ENCODE results near the gene GAD2. TPM values are rescaled to one million over a fixed set of nuclear protein-coding genes. Genes with fewer than 3 reads are reported as not detected.

The GAD2 gene
- total RNA-seq, 2 experiments from 2014 or later, result not detected

DNA sequence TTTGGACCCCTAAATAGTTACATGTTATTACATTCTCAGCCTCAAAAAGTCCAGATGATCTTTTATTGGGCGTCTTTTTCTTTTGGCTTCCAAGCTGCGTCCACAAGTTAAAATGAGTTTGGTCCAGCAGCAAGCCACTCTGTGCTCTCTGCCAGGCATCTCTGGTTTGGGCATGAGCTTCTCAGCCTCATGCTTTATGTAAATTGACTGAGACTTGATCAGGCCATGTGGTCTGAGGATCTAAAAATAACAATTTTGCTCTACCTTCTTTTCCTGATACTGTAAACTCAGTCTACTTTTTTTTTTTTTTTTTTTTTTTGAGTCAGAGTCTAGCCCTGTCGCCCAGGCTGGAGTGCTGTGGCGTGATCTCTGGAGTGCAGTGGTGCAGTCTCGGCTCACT, 15.6 kb downstream of the GAD2 start:
- H3K9me3 Mint-ChIP-seq (ENCODE audit: insufficient read depth), result no peaks in the 10 kb centered on the region
- ChIA-PET POLR2A (no interaction called here), CTCF (no interaction called here)
- H3K27me3 Mint-ChIP-seq (ENCODE audit: low read depth), result peaks cover 16% of the 10 kb centered on the region
- no peak overlapping the region for H3K27ac Mint-ChIP-seq
- H3K4me3 Mint-ChIP-seq, result no peak overlapping the region
- DNase-seq (no peak), ATAC-seq (no peak)
- no peaks in the 10 kb centered on the region for H3K4me1 Mint-ChIP-seq (ENCODE audit: low read depth)
- H3K36me3 Mint-ChIP-seq (ENCODE audit: low read depth), result no peaks in the 10 kb centered on the region

DNA sequence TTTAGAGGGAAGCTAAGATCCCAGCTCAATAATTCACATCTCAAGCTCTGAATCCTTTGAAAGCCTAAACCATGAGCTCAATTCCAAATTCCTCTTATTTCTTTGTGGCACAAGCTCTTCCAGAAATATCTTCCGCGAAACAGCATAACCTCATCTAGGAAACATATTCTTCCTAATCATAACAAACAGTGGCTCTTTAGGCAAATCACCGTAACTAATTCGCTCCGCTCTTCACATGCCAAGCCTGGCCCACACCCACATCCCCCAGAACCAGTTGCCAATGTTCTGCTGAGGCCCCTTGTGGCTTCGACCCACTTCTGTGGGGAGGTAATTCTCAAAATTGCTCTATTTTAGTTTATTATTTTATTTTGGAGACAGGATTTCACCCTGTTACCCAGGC, 19.2 kb downstream of the GAD2 start:
- Mint-ChIP-seq H3K9me3 (ENCODE audit: insufficient read depth) (no peaks in the 10 kb centered on the region), H3K27ac (no peak overlapping the region), H3K4me1 (ENCODE audit: low read depth) (no peaks in the 10 kb centered on the region), H3K4me3 (no peak overlapping the region), H3K27me3 (ENCODE audit: low read depth) (peaks cover 12% of the 10 kb centered on the region), H3K36me3 (ENCODE audit: low read depth) (no peaks in the 10 kb centered on the region)
- ChIA-PET CTCF (no interaction called here), POLR2A (no interaction called here)
- DNase-seq, result no peak
- ATAC-seq, result no peak

DNA sequence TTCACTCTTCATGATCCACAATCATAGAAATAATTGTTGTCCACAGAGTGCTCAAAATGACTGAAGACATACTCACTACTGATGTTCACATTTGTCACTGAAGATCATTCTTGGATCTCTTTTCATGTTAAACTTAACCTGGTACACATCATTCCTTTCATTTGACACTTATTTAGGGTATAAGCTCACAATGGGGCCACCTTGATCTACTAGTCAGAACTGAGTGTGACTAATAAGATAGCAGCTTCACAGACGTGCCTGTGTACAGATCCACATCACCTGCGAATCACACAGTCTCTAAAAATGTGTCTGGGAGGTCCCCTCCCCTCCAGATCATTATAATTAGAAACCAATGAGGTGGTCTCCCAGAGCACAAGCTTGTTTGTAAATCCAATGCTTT, 21.8 kb downstream of the GAD2 start:
- H3K36me3 Mint-ChIP-seq (ENCODE audit: low read depth), result no peaks in the 10 kb centered on the region
- H3K27ac Mint-ChIP-seq, result no peak overlapping the region
- H3K27me3 Mint-ChIP-seq (ENCODE audit: low read depth), result peaks cover 11% of the 10 kb centered on the region
- POLR2A ChIA-PET, result no interaction called here
- H3K9me3 Mint-ChIP-seq (ENCODE audit: insufficient read depth), result no peaks in the 10 kb centered on the region
- ATAC-seq, result no peak
- no peak overlapping the region for H3K4me3 Mint-ChIP-seq
- H3K4me1 Mint-ChIP-seq (ENCODE audit: low read depth), result no peaks in the 10 kb centered on the region
- CTCF ChIA-PET, result no interaction called here
- DNase-seq, result no peak

DNA sequence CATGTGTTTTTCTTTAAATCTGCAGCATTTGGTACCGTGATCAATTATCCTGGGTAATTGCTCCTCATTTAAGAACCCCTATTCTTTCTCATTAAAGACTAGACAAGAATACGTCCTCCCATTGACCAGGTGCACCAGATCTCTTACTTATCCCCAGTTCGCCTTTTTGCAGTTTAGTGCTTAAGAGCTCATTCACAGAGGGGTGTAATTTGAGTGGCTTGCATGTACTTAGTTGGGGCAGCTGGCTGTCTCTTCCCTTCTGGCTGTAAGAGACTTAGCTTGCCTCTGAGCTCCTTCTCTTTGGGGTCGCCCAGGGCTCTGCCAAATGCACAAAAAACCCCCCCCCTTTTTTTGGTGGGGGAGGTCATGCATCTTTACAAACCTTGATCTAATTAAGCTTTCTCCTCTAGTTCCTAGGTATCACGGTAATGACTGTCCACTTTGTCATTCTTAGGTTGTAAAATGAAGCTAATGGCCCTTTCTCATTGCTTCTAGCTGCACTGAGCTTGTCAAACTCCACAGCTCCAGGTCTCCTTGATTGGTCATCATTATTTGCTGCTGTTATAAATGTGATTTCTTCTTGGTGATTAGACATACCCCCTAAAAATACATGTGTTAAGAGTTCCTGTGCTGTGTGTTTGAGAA, 26.3 kb downstream of the GAD2 start:
- DNase-seq (no peak), ATAC-seq (no peak)
- CTCF ChIA-PET, result no interaction called here
- POLR2A ChIA-PET, result no interaction called here
- no peaks in the 10 kb centered on the region for H3K9me3 Mint-ChIP-seq (ENCODE audit: insufficient read depth)
- H3K4me1 Mint-ChIP-seq (ENCODE audit: low read depth), result no peaks in the 10 kb centered on the region
- peaks cover 14% of the 10 kb centered on the region for H3K27me3 Mint-ChIP-seq (ENCODE audit: low read depth)
- H3K4me3 Mint-ChIP-seq, result no peak overlapping the region
- no peak overlapping the region for H3K27ac Mint-ChIP-seq
- no peaks in the 10 kb centered on the region for H3K36me3 Mint-ChIP-seq (ENCODE audit: low read depth)

DNA sequence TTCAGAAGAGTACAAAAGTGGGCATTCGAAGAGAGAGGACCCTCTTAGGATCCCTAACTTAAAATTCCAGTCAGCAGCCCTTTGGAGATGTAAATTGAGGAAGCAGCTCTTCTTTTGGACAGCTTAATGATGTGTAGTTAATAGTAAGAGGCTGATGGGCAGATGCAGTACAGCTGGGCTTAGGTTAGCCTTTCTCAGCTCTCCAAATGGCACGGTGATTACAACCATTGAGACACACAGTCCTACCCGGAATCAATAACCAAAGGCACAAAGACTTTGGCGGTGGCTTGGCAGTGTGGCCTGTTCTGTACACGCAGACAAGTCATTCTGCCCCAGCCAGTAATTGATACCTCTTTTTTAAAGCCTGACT, 26.8 kb downstream of the GAD2 start:
- Mint-ChIP-seq H3K27me3 (ENCODE audit: low read depth) (peaks cover 14% of the 10 kb centered on the region), H3K4me3 (no peak overlapping the region), H3K4me1 (ENCODE audit: low read depth) (no peaks in the 10 kb centered on the region), H3K9me3 (ENCODE audit: insufficient read depth) (no peaks in the 10 kb centered on the region), H3K36me3 (ENCODE audit: low read depth) (no peaks in the 10 kb centered on the region), H3K27ac (no peak overlapping the region)
- ChIA-PET CTCF (no interaction called here), POLR2A (no interaction called here)
- no peak for DNase-seq
- ATAC-seq, result no peak

DNA sequence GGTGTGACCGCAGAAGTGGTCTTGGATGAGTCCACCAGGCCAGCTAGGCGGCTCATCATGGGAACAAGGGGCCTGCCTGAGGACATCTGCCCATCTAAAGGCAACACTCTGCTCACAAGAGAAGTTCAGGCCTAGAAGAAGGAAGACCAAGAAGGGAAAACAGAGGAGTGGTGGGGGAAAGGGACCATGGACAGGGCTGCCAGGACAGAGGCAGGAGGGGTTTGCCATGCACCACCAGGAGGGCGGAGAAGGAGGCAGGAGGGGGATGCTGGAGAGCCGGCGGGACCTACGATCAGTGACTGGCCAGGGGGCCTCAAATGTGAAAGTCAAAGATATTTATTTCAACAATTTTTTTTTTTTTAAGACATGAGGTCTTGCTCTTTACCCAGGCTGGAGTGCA, 33.1 kb downstream of the GAD2 start:
- Mint-ChIP-seq H3K36me3 (ENCODE audit: low read depth) (no peaks in the 10 kb centered on the region), H3K27ac (no peak overlapping the region), H3K4me3 (no peak overlapping the region), H3K27me3 (ENCODE audit: low read depth) (peaks cover 2% of the 10 kb centered on the region), H3K9me3 (ENCODE audit: insufficient read depth) (no peaks in the 10 kb centered on the region), H3K4me1 (ENCODE audit: low read depth) (no peaks in the 10 kb centered on the region)
- no peak for ATAC-seq
- CTCF ChIA-PET, result no interaction called here
- POLR2A ChIA-PET, result no interaction called here
- no peak for DNase-seq

DNA sequence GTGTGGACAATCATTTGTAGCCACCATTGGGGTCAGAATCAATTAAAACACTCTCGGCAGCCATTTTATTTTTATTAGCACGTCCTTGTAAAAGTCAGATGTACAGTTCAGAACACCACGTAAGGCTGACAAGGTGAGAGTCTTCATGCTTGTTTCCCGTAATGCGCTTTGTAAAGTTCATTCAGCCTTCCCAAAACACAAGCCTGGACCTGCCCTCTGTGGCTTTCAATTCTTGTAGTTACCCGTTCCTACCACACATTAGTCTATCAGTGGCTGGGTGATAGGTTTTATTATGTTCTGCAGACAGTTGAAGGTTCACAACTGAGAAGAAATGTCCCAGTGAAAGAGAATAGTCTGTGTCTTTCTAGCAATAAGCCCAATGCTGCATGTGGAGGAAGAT, 35.4 kb downstream of the GAD2 start:
- no peak for DNase-seq
- H3K27ac Mint-ChIP-seq, result no peak overlapping the region
- ChIA-PET CTCF (no interaction called here), POLR2A (no interaction called here)
- no peak overlapping the region for H3K4me3 Mint-ChIP-seq
- no peaks in the 10 kb centered on the region for H3K27me3 Mint-ChIP-seq (ENCODE audit: low read depth)
- no peaks in the 10 kb centered on the region for H3K9me3 Mint-ChIP-seq (ENCODE audit: insufficient read depth)
- ATAC-seq, result no peak
- no peaks in the 10 kb centered on the region for H3K36me3 Mint-ChIP-seq (ENCODE audit: low read depth)
- no peaks in the 10 kb centered on the region for H3K4me1 Mint-ChIP-seq (ENCODE audit: low read depth)

DNA sequence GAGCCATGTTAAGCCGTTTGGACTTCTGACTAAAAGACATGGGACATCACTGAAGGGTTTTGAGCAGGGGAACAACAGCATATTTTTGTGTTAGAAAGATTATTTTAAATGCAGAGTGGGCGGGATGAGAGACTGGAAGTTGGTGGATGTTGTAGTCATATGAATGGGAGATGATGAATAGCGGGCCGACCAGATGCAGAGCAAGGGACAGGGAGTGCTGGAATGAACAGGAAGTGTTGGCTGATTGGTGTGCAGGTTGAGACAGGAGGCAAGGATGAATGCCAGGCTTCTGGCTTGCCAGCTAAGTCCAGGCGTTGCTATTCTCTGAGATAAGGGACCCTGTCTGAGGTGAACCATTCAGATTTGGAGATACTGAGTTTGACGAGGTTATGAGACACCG, 38.0 kb downstream of the GAD2 start:
- peaks cover 5% of the 10 kb centered on the region for H3K27me3 Mint-ChIP-seq (ENCODE audit: low read depth)

DNA sequence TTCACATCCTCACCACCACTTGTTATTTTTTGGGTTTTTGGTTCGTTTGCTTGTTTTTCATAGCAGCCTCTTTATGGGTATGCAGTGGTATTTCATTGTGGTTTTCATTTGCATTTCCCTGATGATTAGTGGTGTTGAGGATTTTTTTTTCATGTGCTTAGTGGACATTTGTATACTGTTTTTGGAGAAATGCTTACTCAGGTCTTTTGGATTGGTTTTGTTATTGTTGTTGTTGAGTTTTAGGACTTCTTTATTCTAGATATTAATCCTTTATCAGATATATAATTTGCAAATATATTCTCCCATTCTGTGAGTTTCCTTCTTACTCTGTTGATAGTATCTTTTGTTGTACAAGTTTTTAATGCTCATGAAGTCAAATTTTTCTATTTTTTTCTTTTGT, 42.8 kb downstream of the GAD2 start:
- no peaks in the 10 kb centered on the region for H3K36me3 Mint-ChIP-seq (ENCODE audit: low read depth)
- peaks cover 15% of the 10 kb centered on the region for H3K27me3 Mint-ChIP-seq (ENCODE audit: low read depth)
- H3K4me3 Mint-ChIP-seq, result no peak overlapping the region
- POLR2A ChIA-PET, result no interaction called here
- H3K9me3 Mint-ChIP-seq (ENCODE audit: insufficient read depth), result no peaks in the 10 kb centered on the region
- CTCF ChIA-PET, result no interaction called here
- H3K4me1 Mint-ChIP-seq (ENCODE audit: low read depth), result no peaks in the 10 kb centered on the region
- H3K27ac Mint-ChIP-seq, result no peak overlapping the region
- DNase-seq (no peak), ATAC-seq (no peak)

More for the DNA sequence above, 38.0 kb downstream of the GAD2 start:
- H3K36me3 Mint-ChIP-seq (ENCODE audit: low read depth), result no peaks in the 10 kb centered on the region
- POLR2A ChIA-PET, result no interaction called here
- no peaks in the 10 kb centered on the region for H3K9me3 Mint-ChIP-seq (ENCODE audit: insufficient read depth)
- CTCF ChIA-PET, result no interaction called here
- H3K27ac Mint-ChIP-seq, result no peak overlapping the region
- ATAC-seq, result no peak
- no peaks in the 10 kb centered on the region for H3K4me1 Mint-ChIP-seq (ENCODE audit: low read depth)
- DNase-seq, result no peak
- no peak overlapping the region for H3K4me3 Mint-ChIP-seq

DNA sequence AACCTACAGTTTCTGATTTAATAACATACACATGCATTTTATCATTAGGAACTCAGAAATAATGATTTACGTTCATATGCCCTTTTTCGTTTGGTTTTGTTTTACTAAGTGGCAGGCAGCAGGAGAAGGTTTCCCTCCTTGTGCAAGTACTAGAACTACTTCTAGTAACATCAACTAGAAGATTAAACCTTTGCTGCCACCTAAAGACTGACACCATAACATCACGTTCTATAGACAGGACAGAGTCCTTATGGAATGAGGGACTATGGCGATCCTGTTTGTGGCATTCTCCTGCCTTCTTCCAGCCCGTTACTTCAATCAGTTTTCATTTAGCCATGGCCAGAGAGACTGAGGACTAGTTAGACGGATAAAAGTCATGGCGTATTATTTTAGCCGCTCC, 53.2 kb downstream of the GAD2 start:
- Mint-ChIP-seq H3K27me3 (ENCODE audit: low read depth) (peaks cover 9% of the 10 kb centered on the region), H3K4me1 (ENCODE audit: low read depth) (no peaks in the 10 kb centered on the region), H3K27ac (no peak overlapping the region), H3K36me3 (ENCODE audit: low read depth) (no peaks in the 10 kb centered on the region), H3K9me3 (ENCODE audit: insufficient read depth) (no peaks in the 10 kb centered on the region), H3K4me3 (no peak overlapping the region)
- ChIA-PET CTCF (interaction anchor here (1.3 kb wide), 1 partner anchor 394 kb away, joined by 3 read pairs; no protein-coding TSS in a partner anchor), POLR2A (no interaction called here)
- DNase-seq, result no peak
- no peak for ATAC-seq

DNA sequence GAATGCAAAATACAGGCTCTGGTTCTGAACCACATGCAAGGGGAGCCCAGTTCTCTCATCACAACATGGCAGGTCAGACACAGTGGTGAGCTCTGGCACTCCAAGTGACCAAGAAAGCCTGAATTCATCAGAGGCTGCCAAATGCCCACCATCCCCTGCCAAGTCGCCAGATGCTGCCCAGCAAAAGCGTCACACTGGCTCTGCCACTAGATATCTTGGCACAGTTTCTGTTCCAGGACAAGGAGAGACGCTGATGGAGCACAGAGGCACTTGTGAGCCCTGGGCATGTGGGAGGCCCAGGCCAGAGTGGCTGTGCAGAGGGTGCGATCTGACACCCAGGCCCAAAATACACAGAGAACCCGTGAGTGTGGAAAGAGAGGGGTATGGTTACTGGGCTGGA, 57.8 kb downstream of the GAD2 start:
- Mint-ChIP-seq H3K27me3 (ENCODE audit: low read depth) (peaks cover 9% of the 10 kb centered on the region), H3K36me3 (ENCODE audit: low read depth) (no peaks in the 10 kb centered on the region), H3K4me3 (no peak overlapping the region), H3K27ac (no peak overlapping the region), H3K4me1 (ENCODE audit: low read depth) (no peaks in the 10 kb centered on the region), H3K9me3 (ENCODE audit: insufficient read depth) (no peaks in the 10 kb centered on the region)
- ATAC-seq (no peak), DNase-seq (no peak)
- ChIA-PET CTCF (no interaction called here), POLR2A (no interaction called here)

DNA sequence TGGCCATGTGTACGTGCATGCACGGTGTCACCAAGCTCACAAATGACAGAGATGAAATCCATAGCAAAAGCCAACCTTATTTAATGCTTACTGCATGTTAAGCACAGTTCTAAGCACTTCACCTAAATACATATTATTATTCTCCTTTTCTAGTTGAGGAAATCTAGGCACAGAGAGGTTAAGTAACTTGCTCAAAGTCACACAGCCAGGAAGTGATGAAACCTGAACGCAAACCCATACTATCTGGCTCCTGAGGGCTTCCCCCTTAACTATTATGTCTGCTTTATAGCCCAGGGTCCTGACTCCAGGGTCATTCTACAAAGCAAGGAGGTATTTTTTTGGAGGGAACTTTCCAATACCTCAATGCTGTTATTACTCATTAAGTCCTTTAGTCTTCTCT, 61.7 kb downstream of the GAD2 start:
- DNase-seq (no peak), ATAC-seq (no peak)
- ChIA-PET CTCF (no interaction called here), POLR2A (no interaction called here)
- Mint-ChIP-seq H3K36me3 (ENCODE audit: low read depth) (no peaks in the 10 kb centered on the region), H3K27me3 (ENCODE audit: low read depth) (no peaks in the 10 kb centered on the region), H3K27ac (no peak overlapping the region), H3K9me3 (ENCODE audit: insufficient read depth) (no peaks in the 10 kb centered on the region), H3K4me1 (ENCODE audit: low read depth) (no peaks in the 10 kb centered on the region), H3K4me3 (no peak overlapping the region)

DNA sequence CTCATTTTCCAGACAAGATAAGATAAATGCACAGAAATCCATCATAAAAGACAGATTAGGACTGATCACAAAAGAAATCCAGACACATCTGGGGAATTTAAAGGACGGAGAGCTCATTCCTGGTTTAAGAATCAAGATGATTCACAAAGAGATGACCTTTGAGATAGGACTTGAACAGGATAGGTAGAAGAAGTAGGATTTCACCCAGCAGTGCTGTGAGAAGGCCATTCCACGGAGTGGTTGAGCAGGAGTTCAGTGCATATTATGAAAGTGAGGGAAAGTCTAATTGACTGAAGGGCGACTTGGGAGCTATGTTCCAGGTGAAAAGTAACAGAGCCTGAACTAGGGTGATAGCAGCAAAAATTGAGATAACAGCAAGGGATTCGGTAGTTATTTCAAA, 73.7 kb downstream of the GAD2 start:
- ATAC-seq (no peak), DNase-seq (no peak)
- no peak overlapping the region for H3K27ac Mint-ChIP-seq
- no peaks in the 10 kb centered on the region for H3K9me3 Mint-ChIP-seq (ENCODE audit: insufficient read depth)
- ChIA-PET POLR2A (no interaction called here), CTCF (interaction anchor here (1.4 kb wide), 1 partner anchor 45 kb away, joined by 3 read pairs; no protein-coding TSS in a partner anchor)
- H3K4me3 Mint-ChIP-seq, result no peak overlapping the region
- peaks cover 18% of the 10 kb centered on the region for H3K27me3 Mint-ChIP-seq (ENCODE audit: low read depth)
- H3K4me1 Mint-ChIP-seq (ENCODE audit: low read depth), result no peaks in the 10 kb centered on the region
- H3K36me3 Mint-ChIP-seq (ENCODE audit: low read depth), result no peaks in the 10 kb centered on the region

All from activated CD8-positive, alpha-beta T cell treated with anti-CD3 and anti-CD28 coated beads, Interleukin-2, amount 10 ng/mL, durations not matched to agents 7 days and 5 days (primary cell).